GM12891 (cell line): ENCODE data around the gene PTCD3.
A peak's percentile ranks its signal among the peaks of the same experiment; 100 is the strongest.

Experiments
- DNase-seq: peaks from one replicate; pipeline ENCODE4 v3.0.0; 2011; ENCODE audit warnings: low spot score; ENCODE audit not compliant: insufficient read length
- FAIRE-seq: peaks from 2 replicates; lab custom pipeline; 2011; peaks lifted over from hg19 to GRCh38; lab: Jason Lieb, UNC
- PAX5 ChIP-seq: IDR thresholded peaks from 2 replicates; pipeline ENCODE4 v1.6.1; 2011; ENCODE audit warnings: low read length, moderate library complexity, mild to moderate bottlenecking; ENCODE audit not compliant: insufficient read depth, severe bottlenecking
- POLR2A ChIP-seq: IDR thresholded peaks from 2 replicates; pipeline ENCODE4 v1.6.1; 2011; ENCODE audit warnings: low read depth, low read length, control low read depth
- POLR2AphosphoS5 ChIP-seq: IDR thresholded peaks from 2 replicates; pipeline ENCODE4 v1.6.1; 2011; ENCODE audit warnings: low read depth, low read length, control low read depth
- POU2F2 ChIP-seq: IDR thresholded peaks from 2 replicates; pipeline ENCODE4 v1.6.1; 2011; ENCODE audit warnings: low read depth, mild to moderate bottlenecking, control low read depth, low read length, moderate library complexity
- SPI1 ChIP-seq: IDR thresholded peaks from 2 replicates; pipeline ENCODE4 v1.6.1; 2011; ENCODE audit warnings: low read depth, low read length, control low read depth
- TAF1 ChIP-seq: IDR thresholded peaks from 2 replicates; pipeline ENCODE4 v1.6.1; 2011; ENCODE audit warnings: low read depth, low read length, control low read depth

The PTCD3 gene

GRCh38 chr2:86118130-86118529 is 12.1 kb downstream of the PTCD3 start:
- FAIRE-seq (no peak), DNase-seq (no peak)
- no peak for TF ChIP-seq POLR2A
- no peak for TF ChIP-seq PAX5
- TF ChIP-seq SPI1, result no peak
- TF ChIP-seq POU2F2, result no peak
- TF ChIP-seq POLR2AphosphoS5, result no peak
- TF ChIP-seq TAF1, result no peak

GRCh38 chr2:86123328-86123925 is 17.4 kb downstream of the PTCD3 start:
- no peak for DNase-seq
- no peak for FAIRE-seq
- no peak for TF ChIP-seq SPI1
- TF ChIP-seq POU2F2, result no peak
- TF ChIP-seq POLR2AphosphoS5, result no peak
- no peak for TF ChIP-seq POLR2A
- no peak for TF ChIP-seq PAX5
- TF ChIP-seq TAF1, result no peak

GRCh38 chr2:86124683-86125082 is 18.6 kb downstream of the PTCD3 start:
- DNase-seq (no peak), FAIRE-seq (no peak)
- TF ChIP-seq PAX5 (no peak), POLR2AphosphoS5 (no peak), POLR2A (no peak), POU2F2 (no peak), TAF1 (no peak), SPI1 (no peak)

GRCh38 chr2:86134709-86135108 is 28.7 kb downstream of the PTCD3 start:
- DNase-seq (no peak), FAIRE-seq (no peak)
- TF ChIP-seq POLR2A, result no peak
- no peak for TF ChIP-seq TAF1
- no peak for TF ChIP-seq PAX5
- no peak for TF ChIP-seq POLR2AphosphoS5
- no peak for TF ChIP-seq SPI1
- TF ChIP-seq POU2F2, result no peak

- no peak for TF ChIP-seq PAX5
- TF ChIP-seq POLR2AphosphoS5, result no peak
- TF ChIP-seq SPI1, result no peak
- TF ChIP-seq TAF1, result no peak
- no peak for TF ChIP-seq POLR2A
- no peak for TF ChIP-seq POU2F2
- no peak for FAIRE-seq
- DNase-seq, result no peak
Observed at GRCh38 chr2:86135653-86136052, 29.6 kb downstream of the PTCD3 start.

GRCh38 chr2:86136141-86136540 is 30.1 kb downstream of the PTCD3 start:
- DNase-seq (no peak), FAIRE-seq (no peak)
- no peak for TF ChIP-seq TAF1

GRCh38 chr2:86138736-86139625 is 32.9 kb downstream of the PTCD3 start:
- TF ChIP-seq TAF1 (no peak), SPI1 (no peak), POU2F2 (no peak), POLR2AphosphoS5 (peak; percentile 28; the same call in 1 of the 2 replicates), POLR2A (no peak), PAX5 (no peak)
- FAIRE-seq, result no peak
- DNase-seq, result no peak

GRCh38 chr2:86139981-86140380 is 33.9 kb downstream of the PTCD3 start:
- TF ChIP-seq POU2F2 (no peak), TAF1 (no peak), POLR2AphosphoS5 (no peak), SPI1 (no peak), POLR2A (no peak), PAX5 (no peak)
- FAIRE-seq (no peak), DNase-seq (no peak)

- TF ChIP-seq POU2F2 (no peak), POLR2A (peak; percentile 22; the same call in 1 of the 2 replicates), PAX5 (no peak)
- FAIRE-seq, result no peak
Observed at GRCh38 chr2:86140969-86141392, 34.9 kb downstream of the PTCD3 start.

More at GRCh38 chr2:86140969-86141392, 34.9 kb downstream of the PTCD3 start:
- no peak for DNase-seq
